LNCaP clone FGC (cell line): ENCODE measurements around the gene RGS2.
A peak's percentile ranks its signal among the peaks of the same experiment; 100 is the strongest.

ENCODE experiments used
- DNase-seq: peaks from one replicate; pipeline ENCODE4 v3.0.0-alpha.2; 2011; ENCODE audit warnings: low read depth
- H3K4me3 ChIP-seq: 2 replicates; pipeline ENCODE4 v1.5.1; 2011; ENCODE audit warnings: mild to moderate bottlenecking, low read depth, low read length, control low read depth
- CTCF ChIP-seq: IDR thresholded peaks from 2 replicates; pipeline ENCODE4 v1.5.1; 2012; ENCODE audit warnings: mild to moderate bottlenecking; ENCODE audit not compliant: control insufficient read depth, insufficient read depth; ENCODE audit errors: extremely low read depth

RGS2 gene

GRCh38 chr1:192803501-192803900 is 5.3 kb upstream of the RGS2 start:
- TF ChIP-seq CTCF: no peak
- DNase-seq: no peak
- H3K4me3 ChIP-seq: no peak overlapping the region

- DNase-seq: peak; percentile 63
- peak; percentile 65 for TF ChIP-seq CTCF
- no peak overlapping the region for H3K4me3 ChIP-seq
Observed at GRCh38 chr1:192805832-192806323, 3.0 kb upstream of the RGS2 start.

- DNase-seq: no peak
- TF ChIP-seq CTCF: peak; percentile 25; the same call in 1 of the 2 replicates
- H3K4me3 ChIP-seq: no peak overlapping the region
Observed at GRCh38 chr1:192807211-192808162, 1.4 kb upstream of the RGS2 start.

- no peak for DNase-seq
- no peak overlapping the region for H3K4me3 ChIP-seq
- TF ChIP-seq CTCF: no peak
Observed at GRCh38 chr1:192808163-192808517, 699 bp upstream of the RGS2 start.

- peak overlapping the region; percentile 45 for H3K4me3 ChIP-seq
- DNase-seq: no peak
- no peak for TF ChIP-seq CTCF
Observed at GRCh38 chr1:192809307-192810252, 741 bp downstream of the RGS2 start.

GRCh38 chr1:192810253-192810880 is 1.5 kb downstream of the RGS2 start:
- peak; percentile 66 for DNase-seq
- peak overlapping the region; percentile 21 for H3K4me3 ChIP-seq
- no peak for TF ChIP-seq CTCF
